ENCODE results near the gene PCGF3. TPM values are rescaled to one million over a fixed set of nuclear protein-coding genes. Genes with fewer than 3 reads are reported as not detected.
"Not testable (repeated sequence)": the region's sequence is repeated elsewhere in the genome, so short reads cannot be mapped to it uniquely, and the experiment has no call there.

Gene PCGF3
- total and polyA plus RNA-seq, 10 of the 15 experiments (the other 5 are each of a cell fraction or from before 2014, with no cell fraction given) = 2.2 to 43.8 (median 15.9) TPM

GRCh38 chr4:667545-667925 is 38.1 kb upstream of the PCGF3 start:
- Histone ChIP-seq H3K9ac (ENCODE audit: control insufficient read depth, insufficient read depth, low read length) (no peak overlapping the region), H3K27me3 (replicated peaks in 1 of 2; ENCODE audit: control insufficient read depth in 2 of 2, insufficient read depth in 2 of 2, low read length in 1 of 2) (no peaks in the 10 kb centered on the region), H3K27ac (ENCODE audit: control insufficient read depth, insufficient read depth) (no peak overlapping the region), H3K36me3 (ENCODE audit: control insufficient read depth in 2 of 2, insufficient read depth in 2 of 2, low read length in 1 of 2) (peaks cover 4 to 6% of the 10 kb centered on the region in 2 experiments), H3K4me1 (ENCODE audit: control insufficient read depth, insufficient read depth, low read length) (no peaks in the 10 kb centered on the region), H3K4me2 (ENCODE audit: control insufficient read depth, insufficient read depth) (no peak overlapping the region), H2AFZ (ENCODE audit: control insufficient read depth, low read depth, low read length) (no peak overlapping the region), H3K79me2 (ENCODE audit: control insufficient read depth, insufficient read depth, low read length) (peaks cover 3% of the 10 kb centered on the region), H3K9me3 (replicated peaks; ENCODE audit: control insufficient read depth, insufficient read depth, low read length) (no peaks in the 10 kb centered on the region; the same call in 2 of the 3 replicates), H3K4me3 (no peak overlapping the region), H4K20me1 (ENCODE audit: control insufficient read depth, insufficient read depth) (no peaks in the 10 kb centered on the region)
- TF ChIP-seq REST (IDR thresholded peaks at IDR 0.05; ENCODE audit: low read depth, low read length) (no peak), IKZF1 (conservative IDR thresholded peaks at IDR 0.05) (no peak), WRNIP1 (IDR thresholded peaks at IDR 0.05; ENCODE audit: borderline replicate concordance, low read depth, low read length) (no peak), CREM (IDR thresholded peaks at IDR 0.05; ENCODE audit: low read depth) (no peak), CEBPZ (IDR thresholded peaks at IDR 0.05; ENCODE audit: low read depth, low read length) (no peak), SMAD5 (IDR thresholded peaks at IDR 0.05; ENCODE audit: low read depth) (no peak), RAD51 (IDR thresholded peaks at IDR 0.05) (no peak), JUND (IDR thresholded peaks at IDR 0.05; ENCODE audit: low read depth, low read length) (no peak), CHD1 (IDR thresholded peaks at IDR 0.05; ENCODE audit: low read depth, low read length) (no peak), PAX5 (IDR thresholded peaks at IDR 0.05; ENCODE audit: borderline replicate concordance, low read depth, low read length) (no peak), MTA3 (IDR thresholded peaks at IDR 0.05; ENCODE audit: borderline replicate concordance, low read length) (no peak)
- 69% methylated on average over 10 of the region's 10 CpGs for WGBS (ENCODE audit: insufficient coverage, insufficient replicate concordance, low lambda C conversion rate, missing lambda C conversion rate)
- SMC1A ChIA-PET (ENCODE audit: uncharacterized antibody, unreplicated experiment) = no interaction called here
- POLR2A ChIA-PET = no interaction called here
- DNase-seq (ENCODE audit: low read depth, low spot score) (no peak), FAIRE-seq (no peak), ATAC-seq (no peak)
- CTCF ChIA-PET = no interaction called here
- in situ Hi-C loops (cut with MboI) = no loop called here
- RAD21 ChIA-PET (ENCODE audit: unreplicated experiment) = no interaction called here
- no TSS peak for BruUV-seq (replicated peaks)
- intact Hi-C loops (cut with micrococcal nuclease; ENCODE audit: unreplicated experiment) = no loop called here

- H3K4me3 ChIP-seq; intact Hi-C loops (cut with micrococcal nuclease; ENCODE audit: unreplicated experiment); H3K9ac ChIP-seq (ENCODE audit: control insufficient read depth, insufficient read depth, low read length); H3K36me3 ChIP-seq (ENCODE audit: control insufficient read depth in 2 of 2, insufficient read depth in 2 of 2, low read length in 1 of 2); H3K27ac ChIP-seq (ENCODE audit: control insufficient read depth, insufficient read depth); POLR2A ChIA-PET; DNase-seq (ENCODE audit: low read depth, low spot score); RAD21 ChIA-PET (ENCODE audit: unreplicated experiment); H4K20me1 ChIP-seq (ENCODE audit: control insufficient read depth, insufficient read depth); FAIRE-seq; BruUV-seq (replicated peaks); H3K4me2 ChIP-seq (ENCODE audit: control insufficient read depth, insufficient read depth); SMC1A ChIA-PET (ENCODE audit: uncharacterized antibody, unreplicated experiment); H3K79me2 ChIP-seq (ENCODE audit: control insufficient read depth, insufficient read depth, low read length); ATAC-seq; H3K27me3 ChIP-seq (replicated peaks in 1 of 2; ENCODE audit: control insufficient read depth in 2 of 2, insufficient read depth in 2 of 2, low read length in 1 of 2); in situ Hi-C loops (cut with MboI); H3K9me3 ChIP-seq (replicated peaks; ENCODE audit: control insufficient read depth, insufficient read depth, low read length); H3K4me1 ChIP-seq (ENCODE audit: control insufficient read depth, insufficient read depth, low read length); CTCF ChIA-PET; H2AFZ ChIP-seq (ENCODE audit: control insufficient read depth, low read depth, low read length): not testable (repeated sequence)
- WGBS (ENCODE audit: insufficient coverage, insufficient replicate concordance, low lambda C conversion rate, missing lambda C conversion rate) = 66% methylated on average over 5 of the region's 6 CpGs
Observed at GRCh38 chr4:668219-668618, 37.4 kb upstream of the PCGF3 start.

All from GM12878 (cell line).